MCF 10A (cell line): ENCODE measurements around the gene BMERB1. TPM values are rescaled to one million over a fixed set of nuclear protein-coding genes. Genes with fewer than 3 reads are reported as not detected.
"Not testable (repeated sequence)": the region's sequence is repeated elsewhere in the genome, so short reads cannot be mapped to it uniquely, and the experiment has no call there.

Experiments
- Bru-seq: library from RNA; stranded (reverse); fragments of 400-500 nt; gene quantifications from one replicate; lab custom pipeline; 2021; lab: Mats Ljungman, UMichigan
- BruChase-seq, 2 experiments: library from RNA; stranded (reverse); fragments of 400-500 nt; gene quantifications; one replicate each; lab custom pipeline; 2021; lab: Mats Ljungman, UMichigan
- BruUV-seq: library from RNA; stranded (reverse); fragments of 400-500 nt; replicated peaks from 2 replicates; lab custom pipeline; 2021; lab: Mats Ljungman, UMichigan
- CTCF ChIA-PET: fragments of 300-600 bp; sonication (Branson Sonifier 250); formaldehyde crosslinking; extraction: SDS; loops from one replicate; lab custom pipeline; 2021; ENCODE audit warnings: antibody characterized with exemption, inconsistent platforms; lab: Yijun Ruan, JAX
- POLR2A ChIA-PET: fragments of 300-600, 350-650 bp; sonication (Branson Sonifier 250); formaldehyde crosslinking; extraction: SDS; loops from one replicate; lab custom pipeline; 2020; ENCODE audit warnings: antibody characterized with exemption, inconsistent platforms; lab: Yijun Ruan, JAX
- DNase-seq: peaks from one replicate; pipeline ENCODE4 v3.0.0-alpha.2; 2018; ENCODE audit not compliant: unreplicated experiment
- H3K27ac Mint-ChIP-seq: one replicate; pipeline ENCODE4 v1.8.0; 2022; ENCODE audit warnings: mild to moderate bottlenecking, low read depth, mixed read lengths; ENCODE audit not compliant: unreplicated experiment
- H3K27me3 Mint-ChIP-seq: one replicate; pipeline ENCODE4 v1.8.0; 2022; ENCODE audit warnings: mixed read lengths; ENCODE audit not compliant: insufficient read depth, unreplicated experiment
- H3K36me3 Mint-ChIP-seq: one replicate; pipeline ENCODE4 v1.8.0; 2022; ENCODE audit warnings: mild to moderate bottlenecking, moderate library complexity, mixed read lengths; ENCODE audit not compliant: insufficient read depth, unreplicated experiment
- H3K4me1 Mint-ChIP-seq: one replicate; pipeline ENCODE4 v1.8.0; 2022; ENCODE audit warnings: mixed read lengths; ENCODE audit not compliant: insufficient read depth, unreplicated experiment
- H3K4me3 Mint-ChIP-seq: one replicate; pipeline ENCODE4 v1.8.0; 2022; ENCODE audit warnings: mild to moderate bottlenecking, moderate library complexity, mixed read lengths; ENCODE audit not compliant: unreplicated experiment
- H3K9me3 Mint-ChIP-seq: one replicate; pipeline ENCODE4 v1.8.0; 2022; ENCODE audit warnings: mixed read lengths; ENCODE audit not compliant: unreplicated experiment
- CTCF ChIP-seq: fragments of 200-600 bp; IDR thresholded peaks from one replicate; pipeline ENCODE4 v1.8.0; 2022; ENCODE audit warnings: antibody characterized with exemption, mild to moderate bottlenecking; ENCODE audit not compliant: unreplicated experiment
- intact Hi-C: fragments of 100-400 bp; cut with micrococcal nuclease; formaldehyde crosslinking; loops from 2 replicates; pipeline ENCODE4 v1.14.1; 2022
- long read RNA-seq: library from polyadenylated mRNA; stranded (forward); transcript quantifications from one replicate; pipeline ENCODE4 v2.0.0, GENCODE V29; 2022
- total RNA-seq: library from RNA; stranded (reverse); gene quantifications from 2 replicates; pipeline ENCODE4 v1.2.3, GENCODE V29; 2022

Gene BMERB1
- total RNA-seq (3.3 and 4.3 TPM in 2 replicates), Bru-seq, nascent RNA (percentile 34 among the genes with signal in this experiment), BruChase-seq, experiment 1, labeled RNA remaining after a 6-hour chase (percentile 32 among the genes with signal in this experiment), BruChase-seq, experiment 2, labeled RNA remaining after a 2-hour chase (percentile 33 among the genes with signal in this experiment)
- long read RNA-seq, partial matches to known transcripts: 0 of 10 reads
- long read RNA-seq, other reads (novel, unspliced or antisense): 8 of 10 reads

GRCh38 chr16:15434425-15435215 lies at the start of gene BMERB1:
Gene BMERB1 (plus strand): TSS chr16:15434588. CDS start chr16:15434654, 66 bp downstream.
- Mint-ChIP-seq H3K4me3 (peak within 1 kb of the TSS; percentile 72), H3K27me3 (peaks cover 11% of the 10 kb centered on the region), H3K27ac (peak within 1 kb of the TSS; percentile 35), H3K9me3 (no peaks in the 10 kb centered on the region), H3K4me1 (peaks cover 9% of the 10 kb centered on the region), H3K36me3 (no peaks in the 10 kb centered on the region)
- ChIA-PET CTCF (no interaction called here), POLR2A (no interaction called here)
- intact Hi-C loops: no loop called here
- no peak for TF ChIP-seq CTCF
- DNase-seq: peak; percentile 25
- BruUV-seq: no TSS peak

DNA sequence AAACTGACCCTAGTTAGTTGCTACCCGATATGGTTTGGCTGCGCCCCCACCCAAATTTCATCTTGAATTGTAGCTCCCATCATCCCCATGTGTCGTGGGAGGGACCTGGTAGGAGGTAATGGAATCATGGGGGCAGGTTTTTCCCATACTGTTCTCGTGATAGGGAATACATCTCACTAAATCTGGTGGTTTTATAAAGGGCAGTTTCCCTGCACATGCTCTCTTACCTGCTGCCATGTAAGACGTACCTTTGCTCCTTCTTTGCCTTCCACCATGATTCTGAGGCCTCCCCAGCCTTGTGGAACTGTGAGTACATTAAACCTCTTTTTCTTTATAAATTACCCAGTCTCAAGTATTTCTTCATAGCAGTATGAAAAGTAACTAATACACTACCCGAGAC lies 46.3 kb upstream of the BMERB1 start:
- BruUV-seq, intact Hi-C loops, DNase-seq, CTCF ChIA-PET, H3K27ac Mint-ChIP-seq, H3K36me3 Mint-ChIP-seq, H3K4me1 Mint-ChIP-seq, H3K27me3 Mint-ChIP-seq, H3K9me3 Mint-ChIP-seq, H3K4me3 Mint-ChIP-seq, POLR2A ChIA-PET: not testable (repeated sequence)

- H3K27ac Mint-ChIP-seq, H3K4me3 Mint-ChIP-seq, H3K9me3 Mint-ChIP-seq, H3K4me1 Mint-ChIP-seq, BruUV-seq, DNase-seq, H3K36me3 Mint-ChIP-seq, POLR2A ChIA-PET, H3K27me3 Mint-ChIP-seq, CTCF ChIA-PET, intact Hi-C loops: not testable (repeated sequence)
Measured at GRCh38 chr16:15389916-15390315, 44.5 kb upstream of the BMERB1 start.

GRCh38 chr16:15393025-15393424 lies 41.4 kb upstream of the BMERB1 start:
- H3K36me3 Mint-ChIP-seq, CTCF ChIA-PET, intact Hi-C loops, H3K4me1 Mint-ChIP-seq, H3K9me3 Mint-ChIP-seq, H3K4me3 Mint-ChIP-seq, H3K27me3 Mint-ChIP-seq, H3K27ac Mint-ChIP-seq, BruUV-seq, DNase-seq: not testable (repeated sequence)
- POLR2A ChIA-PET: interaction anchor here (0.7 kb wide), 1 partner anchor 1082 kb away, joined by 3 read pairs; no protein-coding TSS in a partner anchor

GRCh38 chr16:15395631-15396508 lies 38.5 kb upstream of the BMERB1 start, which contains the start of gene MPV17L:
Gene MPV17L (plus strand): TSS chr16:15395754. CDS start chr16:15395898, 144 bp downstream.
- H3K36me3 Mint-ChIP-seq, H3K4me1 Mint-ChIP-seq, H3K27me3 Mint-ChIP-seq, POLR2A ChIA-PET, H3K9me3 Mint-ChIP-seq, DNase-seq, H3K4me3 Mint-ChIP-seq, CTCF ChIA-PET, BruUV-seq, H3K27ac Mint-ChIP-seq, intact Hi-C loops: not testable (repeated sequence)

DNA sequence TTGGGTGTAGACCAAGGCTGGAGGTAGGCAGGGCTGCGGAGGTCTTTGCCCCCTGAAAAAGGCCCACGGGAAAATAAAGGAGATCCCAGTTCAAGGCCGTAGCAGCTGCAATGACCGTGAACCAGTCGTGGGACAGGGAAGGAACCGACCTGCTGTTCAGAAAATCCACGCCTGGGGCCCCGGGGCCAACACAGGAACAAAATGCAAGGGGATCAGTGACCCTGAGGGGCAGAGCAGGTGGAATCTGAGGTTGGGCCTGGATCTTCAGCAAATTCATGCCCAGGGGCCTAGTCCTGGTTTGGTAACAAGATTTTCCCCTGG lies 37.9 kb upstream of the BMERB1 start:
- H3K27ac Mint-ChIP-seq, H3K4me1 Mint-ChIP-seq, intact Hi-C loops, H3K36me3 Mint-ChIP-seq, H3K27me3 Mint-ChIP-seq, DNase-seq, CTCF ChIA-PET, H3K4me3 Mint-ChIP-seq, POLR2A ChIA-PET, BruUV-seq, H3K9me3 Mint-ChIP-seq: not testable (repeated sequence)
